Measurements from ENCODE around the gene CNTN5.

The CNTN5 gene

GRCh38 chr11:99630629-99631028 lies 609.9 kb downstream of the CNTN5 start:
- DNase-seq (ENCODE audit: low read depth): no peak

DNA sequence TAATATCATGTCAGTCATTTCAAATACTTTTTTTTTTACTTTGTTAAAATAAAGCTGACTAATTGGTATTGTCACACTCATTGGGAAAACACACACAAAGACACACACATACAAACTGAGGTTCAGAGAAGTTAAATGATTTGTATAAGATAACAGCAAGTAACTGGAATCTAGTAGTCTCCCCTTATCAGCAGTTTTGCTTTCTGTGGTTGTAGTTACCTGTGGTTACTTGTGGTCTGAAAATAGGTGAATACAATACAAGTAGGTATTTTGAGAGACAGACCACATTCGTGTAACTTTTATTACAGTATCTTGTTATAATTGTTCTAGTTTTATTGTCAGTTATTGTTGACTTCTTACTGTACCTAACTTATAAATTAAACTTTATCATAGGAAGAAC lies 610.9 kb downstream of the CNTN5 start:
- DNase-seq (ENCODE audit: low read depth): no peak

DNA sequence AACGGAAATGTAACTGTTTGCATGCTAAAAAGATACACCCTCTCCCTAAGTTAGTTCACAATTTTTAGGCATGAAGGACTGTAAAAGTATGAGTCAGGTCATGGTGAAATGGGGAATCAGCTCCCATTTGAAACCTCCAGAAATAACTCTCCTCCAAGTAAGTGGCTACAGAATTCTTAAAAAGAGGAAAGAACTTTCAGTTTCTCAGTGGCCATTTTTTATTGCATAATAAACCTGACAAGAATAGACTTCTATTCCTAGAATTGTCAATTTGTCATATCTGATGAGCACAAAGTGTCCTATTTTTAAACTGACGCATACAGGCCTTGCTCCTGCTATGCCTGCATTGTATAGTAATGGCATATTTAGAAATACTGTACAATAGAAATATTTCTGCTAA lies 612.2 kb downstream of the CNTN5 start:
- no peak for DNase-seq (ENCODE audit: low read depth)

- no peak for DNase-seq (ENCODE audit: low read depth)
Observed at GRCh38 chr11:99634581-99634980, 613.8 kb downstream of the CNTN5 start.

GRCh38 chr11:99638073-99638553 lies 617.4 kb downstream of the CNTN5 start:
- DNase-seq (ENCODE audit: low read depth): no peak

DNA sequence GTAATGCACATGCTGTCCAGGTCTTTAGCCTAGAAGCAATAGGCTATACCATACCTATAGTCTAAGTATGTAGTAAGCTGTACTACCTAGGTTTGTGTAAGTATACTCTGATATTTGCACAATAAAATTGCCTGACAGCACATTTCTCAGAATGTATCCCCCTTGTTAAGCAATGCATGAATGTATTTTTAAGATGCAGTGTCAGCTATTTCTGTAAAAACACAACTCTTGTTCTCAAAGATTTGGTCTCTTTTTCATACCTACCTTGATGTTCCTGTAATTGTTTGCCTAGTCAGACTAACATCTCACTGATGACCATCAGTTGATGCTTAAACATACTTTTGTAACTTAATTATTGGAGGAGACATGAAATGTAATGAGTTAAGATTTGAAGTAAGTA lies 619.9 kb downstream of the CNTN5 start:
- DNase-seq (ENCODE audit: low read depth): no peak

GRCh38 chr11:99645934-99646333 lies 625.2 kb downstream of the CNTN5 start:
- no peak for DNase-seq (ENCODE audit: low read depth)

- no peak for DNase-seq (ENCODE audit: low read depth)
Observed at GRCh38 chr11:99670067-99670676, 649.4 kb downstream of the CNTN5 start.

DNA sequence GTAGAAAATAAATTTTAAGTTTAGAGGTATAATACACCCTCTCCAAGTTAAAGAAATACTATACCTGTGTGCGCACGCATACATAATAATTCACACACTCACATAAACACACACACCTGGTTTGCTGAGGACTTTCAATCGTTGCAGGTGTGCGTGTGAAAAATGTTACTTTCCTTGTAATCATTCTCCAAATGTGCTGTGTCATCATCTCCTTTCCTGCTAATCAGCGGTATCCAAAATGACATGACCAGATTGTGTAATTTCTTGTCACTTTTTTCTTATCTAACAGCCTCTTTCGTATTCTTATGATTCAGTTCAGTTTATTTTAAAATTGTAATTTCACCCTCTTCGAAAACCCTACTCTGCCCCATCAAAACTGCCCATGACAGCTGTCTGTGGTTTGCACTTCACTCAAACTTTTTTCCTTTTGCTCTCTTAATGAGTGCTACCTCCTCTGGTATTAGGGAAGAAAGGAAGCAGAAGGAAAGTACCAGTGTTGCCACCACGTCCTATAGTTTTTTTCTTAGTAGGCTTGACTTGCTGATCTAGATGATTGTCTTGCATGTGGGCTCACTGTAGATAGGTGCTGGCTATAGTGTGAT lies 651.2 kb downstream of the CNTN5 start:
- DNase-seq (ENCODE audit: low read depth): no peak

DNA sequence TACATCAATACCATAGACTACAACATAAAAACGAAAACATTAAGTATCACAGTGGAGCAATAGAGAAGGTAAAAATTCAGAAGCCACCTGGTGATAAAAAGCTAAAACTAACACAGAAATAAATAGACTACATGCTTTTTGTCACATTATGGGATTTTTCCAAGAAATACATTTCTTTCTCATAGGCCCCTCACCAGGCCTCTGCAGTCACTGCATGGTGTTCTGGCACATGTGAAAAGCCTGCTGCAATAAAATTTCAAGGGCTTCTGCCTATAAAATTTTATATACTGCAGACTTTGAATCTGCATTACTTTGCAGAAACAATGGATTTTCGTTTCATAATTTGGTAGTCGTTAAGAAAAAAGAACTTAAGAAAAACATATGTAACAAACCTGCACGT lies 655.5 kb downstream of the CNTN5 start:
- DNase-seq (ENCODE audit: low read depth): no peak

GRCh38 chr11:99682171-99682570 lies 661.4 kb downstream of the CNTN5 start:
- DNase-seq (ENCODE audit: low read depth): no peak

- no peak for DNase-seq (ENCODE audit: low read depth)
Observed at GRCh38 chr11:99682646-99683045, 661.9 kb downstream of the CNTN5 start.

- DNase-seq (ENCODE audit: low read depth): no peak
Observed at GRCh38 chr11:99683933-99684332, 663.2 kb downstream of the CNTN5 start.

DNA sequence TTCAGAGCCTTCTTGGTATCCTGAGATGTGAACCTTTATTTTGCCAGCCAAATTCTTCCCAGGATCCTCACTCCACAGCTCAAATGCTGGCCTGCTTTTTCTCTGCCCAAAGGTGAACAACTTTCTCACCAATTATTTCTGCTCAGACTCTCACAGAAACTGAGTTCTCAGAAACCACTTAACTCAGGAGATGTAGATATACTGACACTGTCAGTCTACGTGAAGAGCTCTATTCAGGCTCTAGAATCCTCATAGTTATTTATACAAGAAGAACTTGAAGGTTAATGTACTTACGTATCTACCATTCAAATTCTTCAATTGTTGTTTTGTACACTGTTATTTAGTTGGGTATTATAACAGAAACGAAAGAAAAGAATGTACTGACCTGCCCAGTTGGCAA lies 666.1 kb downstream of the CNTN5 start:
- no peak for DNase-seq (ENCODE audit: low read depth)

DNA sequence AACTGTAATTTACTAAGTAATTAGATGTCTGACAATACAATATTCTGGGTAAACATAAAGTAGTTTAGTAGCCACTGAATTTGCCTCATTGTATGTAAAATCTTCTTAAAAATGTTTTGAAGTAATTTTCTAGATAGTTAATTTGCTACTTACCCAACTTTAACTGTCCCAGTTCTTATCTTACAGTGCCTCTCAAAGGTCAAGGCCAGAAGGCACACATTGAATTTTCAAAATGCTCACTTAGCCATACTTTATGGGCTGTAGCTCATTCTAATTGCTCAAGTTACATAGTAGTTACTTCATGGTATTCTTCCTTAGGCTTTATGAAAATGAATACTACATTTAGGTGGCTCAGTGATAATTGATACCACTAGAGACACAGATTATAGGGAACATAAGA lies 666.6 kb downstream of the CNTN5 start:
- no peak for DNase-seq (ENCODE audit: low read depth)

- DNase-seq (ENCODE audit: low read depth): no peak
Observed at GRCh38 chr11:99693941-99694492, 673.3 kb downstream of the CNTN5 start.

DNA sequence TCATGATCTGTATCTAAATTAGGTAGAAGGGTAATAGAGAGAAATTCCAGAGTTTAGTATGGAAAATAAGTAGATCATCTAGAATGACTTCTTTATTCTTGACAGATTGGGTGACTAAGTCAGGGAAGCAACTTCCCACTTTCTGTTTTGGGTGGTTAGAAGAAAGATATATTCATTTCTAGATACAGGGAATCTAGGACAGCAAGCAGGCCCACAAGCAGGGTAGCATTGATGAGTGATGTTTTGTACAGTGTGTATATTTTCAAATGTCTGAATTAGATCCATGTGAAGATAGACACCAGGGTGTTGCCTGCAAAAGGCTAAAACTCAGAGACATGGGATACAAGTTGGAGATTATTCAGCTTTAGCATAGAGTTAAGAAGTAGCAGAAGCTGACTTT lies 674.4 kb downstream of the CNTN5 start:
- no peak for DNase-seq (ENCODE audit: low read depth)

DNA sequence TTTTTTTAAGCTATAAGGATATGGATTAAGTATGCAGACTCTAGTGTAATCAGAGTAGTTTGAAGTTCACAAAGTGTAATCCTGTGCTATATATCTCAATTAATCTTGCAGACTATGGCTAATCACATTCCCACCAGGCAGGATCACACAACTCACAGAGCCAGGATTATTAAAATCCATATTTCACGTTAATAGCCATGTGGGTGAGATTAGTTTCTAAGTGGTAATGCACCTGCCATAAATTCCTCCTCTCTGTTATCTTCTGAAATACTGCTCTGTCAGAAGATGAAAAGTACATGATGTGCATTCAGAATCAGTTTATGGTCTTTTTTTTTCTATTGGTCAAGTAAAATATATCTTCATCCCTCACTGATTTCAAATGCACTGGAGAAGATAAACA lies 686.1 kb downstream of the CNTN5 start:
- DNase-seq (ENCODE audit: low read depth): no peak

GRCh38 chr11:99708928-99709672 lies 688.4 kb downstream of the CNTN5 start:
- DNase-seq (ENCODE audit: low read depth): no peak

DNA sequence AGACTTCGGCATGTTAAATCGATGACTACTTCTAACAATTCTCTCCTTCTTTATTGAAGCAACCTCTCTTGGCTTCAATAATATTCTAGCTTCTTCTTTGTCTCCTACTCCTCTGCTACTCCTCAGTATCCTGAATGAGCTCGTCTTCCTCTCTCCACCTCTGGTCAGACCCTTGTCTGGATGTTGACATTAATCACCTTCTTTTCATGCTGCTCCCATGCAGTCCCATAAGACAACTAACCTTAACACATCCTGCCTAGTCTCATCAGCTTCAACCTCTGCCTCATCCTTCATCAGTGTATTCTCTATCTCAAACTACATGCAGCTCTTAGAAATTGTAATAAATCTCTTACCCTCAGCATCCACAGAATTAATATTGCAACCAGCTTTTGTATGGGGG lies 695.6 kb downstream of the CNTN5 start:
- DNase-seq (ENCODE audit: low read depth): no peak

- DNase-seq (ENCODE audit: low read depth): no peak
Observed at GRCh38 chr11:99718291-99718690, 697.5 kb downstream of the CNTN5 start.

- no peak for DNase-seq (ENCODE audit: low read depth)
Observed at GRCh38 chr11:99739464-99740089, 718.8 kb downstream of the CNTN5 start.

- no peak for DNase-seq (ENCODE audit: low read depth)
Observed at GRCh38 chr11:99742501-99742900, 721.8 kb downstream of the CNTN5 start.

Measured in EH (cell line).